ENCODE data around the gene BST2. TPM values are rescaled to one million over a fixed set of nuclear protein-coding genes. Genes with fewer than 3 reads are reported as not detected.

BST2 gene
- total and polyA plus RNA-seq, 4 donors, result 25.6 to 239 (median 123) TPM

- no peak for TF ChIP-seq TAF1 (conservative IDR thresholded peaks at IDR 0.05)
- Histone ChIP-seq H3K27me3 (ENCODE audit: control insufficient read depth in 4 of 4, insufficient read depth in 4 of 4, low read length in 3 of 4) (no peaks in the 10 kb centered on the region), H3K4me1 (ENCODE audit: control insufficient read depth in 4 of 4, insufficient read depth in 4 of 4, low read length in 3 of 4) (peaks cover 0 to 30% (median 21%) of the 10 kb centered on the region in 4 donors), H3K27ac (ENCODE audit: low read depth in 1 of 2, low read length in 2 of 2) (peak overlapping the region; percentile 95 to 96), H3K4me3 (ENCODE audit: low read depth in 1 of 3, low read length in 3 of 3) (peak overlapping the region; percentile 51 to 75 (median 69)), H3K9me3 (ENCODE audit: control insufficient read depth in 4 of 4, low read length in 3 of 4) (no peaks in the 10 kb centered on the region), H3K9ac (ENCODE audit: low read depth in 1 of 2, low read length in 2 of 2) (peak overlapping the region; percentile 30 to 65), H3K36me3 (ENCODE audit: control insufficient read depth in 4 of 4, insufficient read depth in 3 of 4, low read depth in 1 of 4, low read length in 3 of 4) (peaks cover 0 to 10% (median 2%) of the 10 kb centered on the region in 4 donors)
- no peak for DNase-seq (ENCODE audit: low spot score)
- 65% methylated on average over 7 of the region's 7 CpGs for WGBS
These were observed 695 bp downstream of the BST2 start for GRCh38 chr19:17404621-17405249.

DNA sequence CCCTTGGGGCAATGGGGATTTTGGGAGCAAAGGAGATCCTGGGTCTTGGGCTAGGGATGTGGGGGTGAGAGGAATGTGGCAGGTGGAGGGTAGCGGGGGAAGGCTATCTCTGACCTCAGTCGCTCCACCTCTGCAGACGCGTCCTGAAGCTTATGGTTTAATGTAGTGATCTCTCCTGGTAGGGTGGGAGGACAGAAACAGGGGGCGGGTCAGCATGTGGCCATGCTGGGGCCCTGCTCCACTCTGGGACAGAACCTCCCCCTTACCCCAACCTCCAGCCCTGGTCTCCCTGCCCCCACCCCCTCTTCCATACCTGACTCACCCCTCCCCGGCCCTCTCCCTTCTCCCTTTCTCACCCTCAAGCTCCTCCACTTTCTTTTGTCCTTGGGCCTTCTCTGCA, 1.4 kb downstream of the BST2 start:
- WGBS, result 79% methylated on average over 6 of the region's 6 CpGs
- Histone ChIP-seq H3K9me3 (ENCODE audit: control insufficient read depth in 4 of 4, low read length in 3 of 4) (no peaks in the 10 kb centered on the region), H3K9ac (ENCODE audit: low read depth in 1 of 2, low read length in 2 of 2) (no peak overlapping the region), H3K4me1 (ENCODE audit: control insufficient read depth in 4 of 4, insufficient read depth in 4 of 4, low read length in 3 of 4) (peaks cover 0 to 30% (median 21%) of the 10 kb centered on the region in 4 donors), H3K36me3 (ENCODE audit: control insufficient read depth in 4 of 4, insufficient read depth in 3 of 4, low read depth in 1 of 4, low read length in 3 of 4) (peaks cover 0 to 10% (median 2%) of the 10 kb centered on the region in 4 donors), H3K27me3 (ENCODE audit: control insufficient read depth in 4 of 4, insufficient read depth in 4 of 4, low read length in 3 of 4) (no peaks in the 10 kb centered on the region), H3K27ac (ENCODE audit: low read depth in 1 of 2, low read length in 2 of 2) (peak overlapping the region; percentile 95 to 96), H3K4me3 (ENCODE audit: low read depth in 1 of 3, low read length in 3 of 3) (peak overlapping the region; percentile 46 to 75 (median 69))
- DNase-seq (ENCODE audit: low spot score), result no peak
- TF ChIP-seq, protein P1, sequence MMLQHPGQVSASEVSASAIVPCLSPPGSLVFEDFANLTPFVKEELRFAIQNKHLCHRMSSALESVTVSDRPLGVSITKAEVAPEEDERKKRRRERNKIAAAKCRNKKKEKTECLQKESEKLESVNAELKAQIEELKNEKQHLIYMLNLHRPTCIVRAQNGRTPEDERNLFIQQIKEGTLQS (IDR thresholded peaks at IDR 0.05), result no peak
- TF ChIP-seq GABPA (IDR thresholded peaks at IDR 0.05 in 1 of 2, conservative IDR thresholded peaks at IDR 0.05 in 1 of 2), result no peak
- no peak for TF ChIP-seq TAF1 (conservative IDR thresholded peaks at IDR 0.05)
- no peak for TF ChIP-seq REST (IDR thresholded peaks at IDR 0.05)
- TF ChIP-seq JUND (IDR thresholded peaks at IDR 0.05), result no peak
- no peak for TF ChIP-seq CTCF (IDR thresholded peaks at IDR 0.05; ENCODE audit: low read depth, low read length, missing input control)
- TF ChIP-seq FOXA1 (IDR thresholded peaks at IDR 0.05), result no peak
- TF ChIP-seq, protein P2, sequence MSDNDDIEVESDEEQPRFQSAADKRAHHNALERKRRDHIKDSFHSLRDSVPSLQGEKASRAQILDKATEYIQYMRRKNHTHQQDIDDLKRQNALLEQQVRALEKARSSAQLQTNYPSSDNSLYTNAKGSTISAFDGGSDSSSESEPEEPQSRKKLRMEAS (IDR thresholded peaks at IDR 0.05), result no peak
- TF ChIP-seq RXRA (IDR thresholded peaks at IDR 0.05), result no peak
- TF ChIP-seq SP1 (IDR thresholded peaks at IDR 0.05), result no peak
- no peak for TF ChIP-seq HNF4G (IDR thresholded peaks at IDR 0.05)
- no peak for TF ChIP-seq HNF4A (conservative IDR thresholded peaks at IDR 0.05)

Data from liver (tissue), 9 donors.